Left forelimb (tissue), 1 donor: Measurements from ENCODE around the gene RNF40.
"Not testable (repeated sequence)": the region's sequence is repeated elsewhere in the genome, so short reads cannot be mapped to it uniquely, and the experiment has no call there.

Experiments
- DNase-seq: peaks from one replicate; pipeline ENCODE4 v3.0.0-alpha.2; 2018; ENCODE audit warnings: low spot score

RNF40 gene

GRCh38 chr16:30820952-30821421 is 58.9 kb downstream of the RNF40 start:
- no peak for DNase-seq

- not testable (repeated sequence) for DNase-seq
Measured at GRCh38 chr16:30821441-30821840, 59.3 kb downstream of the RNF40 start.

DNA sequence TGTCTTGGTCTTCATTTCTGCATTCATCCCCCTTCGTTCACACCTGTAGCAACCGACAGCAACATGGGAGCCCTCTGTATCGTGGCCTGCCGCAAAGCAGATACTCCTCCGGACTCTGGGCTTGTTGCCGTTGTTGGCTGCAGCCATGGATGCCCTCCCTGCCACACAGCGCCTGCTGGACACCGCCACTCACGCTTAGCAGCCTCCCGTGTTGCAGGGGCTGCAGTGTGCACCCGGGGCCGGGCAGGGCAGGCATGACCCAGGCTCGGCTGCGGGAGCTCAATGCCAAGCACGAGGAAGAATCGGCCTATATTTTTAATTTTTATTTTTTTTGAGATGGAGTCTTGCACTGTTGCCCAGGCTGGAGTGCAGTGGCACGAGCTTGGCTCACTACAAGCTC is 59.8 kb downstream of the RNF40 start:
- no peak for DNase-seq
